GM21717 (cell line): ENCODE measurements around the gene CELSR3.

Source experiments
- ATAC-seq: cut with Tn5 transposase; IDR thresholded peaks from one replicate; pipeline ENCODE4 v1.9.1; 2021; ENCODE audit warnings: mild to moderate bottlenecking, moderate library complexity; ENCODE audit not compliant: unreplicated experiment

Gene CELSR3

DNA sequence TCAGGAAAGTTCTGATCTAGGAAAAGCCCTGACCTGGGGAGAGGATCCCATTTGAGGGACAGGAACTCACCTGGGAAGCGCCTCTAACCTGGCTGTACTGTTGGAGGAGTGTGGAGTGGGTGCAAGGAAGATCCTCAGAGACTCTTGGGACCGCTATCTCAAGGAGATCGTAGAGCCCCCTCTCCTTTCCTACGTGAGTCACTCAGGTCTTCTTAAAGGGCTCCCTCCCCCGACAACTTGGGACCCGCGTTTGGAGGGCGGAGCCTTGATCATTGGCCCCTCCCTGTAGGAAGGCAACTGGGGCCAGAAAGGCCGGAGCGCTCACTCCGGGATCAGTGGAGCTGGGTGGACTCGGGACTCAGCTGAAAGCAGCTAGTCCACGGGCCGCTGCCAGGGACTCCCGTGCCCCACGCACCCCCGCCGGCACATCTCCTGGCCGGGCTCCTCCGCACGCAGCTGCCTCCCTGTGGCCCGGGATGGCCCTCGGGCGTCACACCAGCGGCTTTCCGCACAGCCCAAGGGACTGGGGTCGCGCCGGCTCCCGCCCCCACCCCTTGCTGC lies 27.9 kb downstream of the CELSR3 start:
- no peak for ATAC-seq

DNA sequence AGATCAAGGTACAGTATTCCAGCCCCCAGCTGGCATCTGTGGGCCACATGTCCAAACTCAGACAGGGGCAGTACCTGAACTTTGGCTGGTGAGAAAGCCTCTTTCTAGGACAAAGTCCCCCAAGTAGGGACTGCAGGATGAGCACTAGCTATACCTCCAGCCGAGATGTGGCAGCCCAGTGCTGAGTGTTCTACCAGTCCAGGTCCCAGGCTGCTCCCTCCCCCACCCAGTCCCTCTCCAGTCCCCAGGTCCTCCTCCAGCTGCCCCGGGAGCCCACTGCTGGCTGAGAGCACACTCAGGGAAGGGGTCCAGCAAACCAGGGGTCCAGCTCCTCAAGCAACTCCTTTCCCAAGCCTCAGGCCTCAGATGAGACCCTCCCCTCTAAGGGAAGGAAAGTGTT lies 28.9 kb downstream of the CELSR3 start:
- ATAC-seq = no peak

DNA sequence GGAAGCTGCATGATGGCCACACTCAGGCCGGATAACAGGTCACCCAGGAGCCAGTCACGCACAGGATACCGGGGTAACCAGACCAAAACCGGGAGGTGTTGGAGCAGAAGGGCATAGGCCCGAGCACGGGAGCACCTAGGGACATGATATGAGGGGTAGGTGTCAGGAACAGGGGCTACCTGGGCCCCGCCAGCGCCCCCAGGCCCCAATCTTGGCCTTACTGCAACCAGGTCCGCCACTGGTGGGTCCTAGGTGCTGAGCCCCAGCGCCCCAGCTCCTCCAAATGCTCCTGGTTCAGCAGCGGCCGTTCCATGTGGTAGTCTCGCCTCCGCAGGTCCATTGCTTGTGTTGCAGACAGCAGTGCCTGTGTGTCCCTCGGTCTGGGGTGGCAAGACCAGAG lies 29.4 kb downstream of the CELSR3 start:
- ATAC-seq = no peak

DNA sequence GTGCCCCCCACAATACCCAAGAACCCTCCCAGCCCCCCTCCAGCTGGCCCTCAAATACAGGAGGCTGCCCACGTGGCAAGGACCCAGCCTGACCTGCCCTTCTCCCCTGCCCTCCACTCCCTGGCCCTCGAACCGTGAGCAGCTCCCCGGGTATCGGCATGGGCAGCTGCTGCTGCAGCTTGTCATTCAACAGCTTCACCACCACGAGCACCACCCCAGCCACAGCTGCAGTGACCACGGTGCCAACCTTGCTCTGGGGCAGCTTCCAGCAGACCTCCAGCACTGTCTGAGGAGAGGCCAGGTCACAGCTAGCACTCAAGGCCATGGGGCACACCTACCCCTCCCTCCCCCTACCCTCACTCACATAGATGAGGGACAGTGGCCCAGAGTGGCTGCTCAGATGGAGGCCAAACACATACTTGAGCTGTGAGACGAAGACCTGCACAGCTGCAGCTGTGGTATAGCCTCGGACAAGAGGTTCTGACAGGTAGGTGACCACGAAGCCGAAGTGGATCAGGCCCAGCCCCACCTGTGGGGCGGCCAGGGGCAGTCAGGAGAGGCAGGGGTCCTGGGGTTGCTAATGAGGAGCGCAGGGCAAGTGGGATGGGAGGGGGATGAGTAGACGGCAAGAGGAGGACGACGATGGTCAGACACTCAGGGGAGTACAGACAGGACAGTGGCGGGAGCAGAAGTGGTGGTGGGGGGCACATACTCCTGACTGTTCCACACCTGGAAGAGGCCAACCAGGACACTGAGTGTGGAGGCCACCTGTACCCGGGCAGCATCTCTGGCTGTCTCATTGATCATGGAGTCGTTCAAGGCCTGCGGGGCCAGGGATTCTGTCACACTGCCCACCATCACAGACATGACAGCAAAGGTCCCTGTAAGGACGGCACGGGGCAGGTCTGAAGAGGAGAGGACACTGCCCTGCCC lies 30.9 kb downstream of the CELSR3 start:
- ATAC-seq = no peak

DNA sequence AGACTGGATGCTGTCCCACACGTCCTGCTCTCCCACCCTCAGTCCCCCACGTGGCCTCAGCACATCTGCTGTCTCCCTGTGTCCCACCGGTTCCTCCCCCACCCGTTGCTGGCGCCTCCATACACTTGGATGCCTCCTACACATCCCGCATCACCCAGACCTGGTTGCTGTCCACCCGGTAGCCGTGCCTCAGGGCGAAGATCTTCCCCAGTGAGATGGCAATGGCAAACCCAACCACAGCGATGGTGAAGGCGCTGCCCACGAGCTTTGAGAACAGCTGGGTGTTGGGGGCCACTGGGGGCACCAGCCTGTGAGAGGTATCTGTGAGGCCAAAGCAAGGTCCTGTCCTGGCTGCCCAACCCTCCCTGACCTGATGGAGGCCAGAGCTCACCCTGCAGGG lies 31.9 kb downstream of the CELSR3 start:
- no peak for ATAC-seq

DNA sequence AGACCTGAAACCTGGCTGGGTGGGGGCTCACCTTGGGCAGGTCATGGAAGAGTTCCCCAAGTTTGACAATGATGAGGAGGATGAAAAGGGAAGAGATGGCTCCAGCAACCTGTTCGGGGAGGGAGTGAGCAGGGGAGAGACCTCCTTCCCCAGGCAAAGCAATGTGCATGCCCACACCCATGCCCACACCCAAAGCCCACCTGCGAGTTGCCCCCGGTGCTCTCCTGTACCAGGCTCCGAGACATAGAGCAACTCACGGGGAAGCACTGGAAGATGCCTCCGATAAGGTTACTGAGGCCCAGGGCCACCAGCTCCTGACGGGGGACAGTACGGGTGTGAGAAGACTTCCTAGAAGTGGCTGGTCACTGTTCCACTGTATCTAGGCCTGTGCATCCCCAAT lies 32.3 kb downstream of the CELSR3 start:
- no peak for ATAC-seq

DNA sequence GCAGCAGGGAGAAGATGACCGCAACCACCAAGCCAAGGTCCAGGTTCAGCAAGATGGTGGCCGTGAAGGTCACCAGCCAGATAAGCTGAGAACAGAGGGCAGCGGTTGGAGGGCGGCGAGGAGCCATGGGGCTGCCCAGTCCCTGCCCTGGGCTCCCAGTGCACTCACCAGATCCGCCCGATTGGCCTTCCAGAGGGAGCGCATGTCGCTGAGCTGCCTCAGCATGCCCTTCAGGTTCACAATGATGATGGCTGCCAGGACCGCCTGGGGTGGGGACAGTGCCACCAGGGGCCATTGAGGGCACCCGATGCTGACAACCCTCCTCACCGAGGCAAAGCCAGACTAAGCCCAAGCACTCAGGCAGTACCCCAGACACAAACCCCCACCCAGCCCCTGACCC lies 32.8 kb downstream of the CELSR3 start:
- no peak for ATAC-seq

DNA sequence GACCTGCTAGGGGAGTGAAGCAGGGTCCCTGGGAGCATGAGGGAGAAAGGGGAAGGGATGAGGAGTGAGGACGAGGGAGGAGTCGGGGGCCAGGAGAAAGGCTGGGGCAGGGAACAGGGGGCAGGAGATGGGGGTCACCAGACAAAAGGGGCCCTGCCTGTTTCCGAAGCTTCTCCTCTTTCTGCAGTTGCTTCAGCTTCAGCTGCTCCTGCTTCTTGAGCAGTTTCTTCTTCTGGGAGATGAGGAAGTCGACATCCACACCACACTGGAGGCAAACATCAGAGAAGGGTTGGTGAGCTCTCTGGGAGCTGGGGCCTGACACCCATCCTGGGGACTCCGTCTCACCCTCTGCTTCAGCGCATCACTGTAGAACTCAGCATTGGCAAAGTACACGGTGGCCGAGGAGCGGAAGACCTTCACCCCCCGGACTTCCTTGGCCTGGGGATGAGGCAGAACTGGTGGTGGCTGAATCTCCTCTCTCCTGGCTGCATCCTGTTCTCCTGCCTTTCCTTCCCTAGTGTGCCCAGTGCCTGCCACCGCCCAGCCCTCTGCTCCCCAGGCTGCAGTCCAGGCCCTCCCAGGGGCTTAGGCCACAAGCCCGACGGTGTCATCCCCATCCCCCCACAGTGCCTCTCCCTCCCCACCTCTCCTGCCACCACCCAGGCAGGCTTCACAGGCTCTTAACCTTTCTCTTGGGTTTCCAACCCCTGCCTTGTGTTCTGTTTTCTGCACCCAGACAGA lies 34.2 kb downstream of the CELSR3 start:
- ATAC-seq = no peak

DNA sequence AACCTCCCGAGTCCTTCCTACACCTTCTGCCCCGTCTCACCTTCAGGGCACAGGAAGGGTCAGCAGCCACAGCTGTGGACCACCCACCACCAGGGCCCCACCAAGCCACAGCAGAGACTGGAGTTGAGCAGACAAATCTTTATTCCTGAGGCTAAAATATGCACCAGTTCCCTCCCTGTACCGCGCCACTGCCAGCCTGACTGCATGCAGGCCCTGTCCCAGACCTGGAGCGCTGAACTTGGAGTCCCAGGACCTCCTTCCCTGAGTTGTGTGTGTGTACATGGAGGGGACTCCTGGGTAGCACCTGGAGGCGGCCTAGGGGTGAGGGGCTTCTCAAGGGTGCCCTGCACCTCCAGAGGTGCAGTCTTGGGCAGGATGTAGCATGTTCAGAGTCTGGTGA lies 37.1 kb downstream of the CELSR3 start:
- ATAC-seq = no peak

DNA sequence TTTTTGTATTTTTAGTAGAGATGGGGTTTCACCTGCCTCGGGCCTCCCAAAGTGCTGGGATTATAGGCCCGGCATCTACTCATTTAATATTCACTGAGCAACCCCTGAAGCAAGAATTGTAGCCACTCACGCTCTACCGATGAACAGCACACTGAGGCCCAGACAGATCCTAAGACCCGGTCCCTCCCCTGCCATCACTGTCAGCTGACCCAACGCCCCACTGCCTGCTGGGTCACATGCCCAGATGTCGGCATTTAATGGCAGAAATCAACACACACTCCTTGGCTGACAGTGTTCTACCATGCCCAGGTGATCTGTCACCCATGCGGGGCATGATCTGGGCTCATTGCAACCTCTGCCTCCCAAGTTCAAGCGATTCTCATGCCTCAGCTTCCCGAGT lies 37.9 kb downstream of the CELSR3 start:
- no peak for ATAC-seq

DNA sequence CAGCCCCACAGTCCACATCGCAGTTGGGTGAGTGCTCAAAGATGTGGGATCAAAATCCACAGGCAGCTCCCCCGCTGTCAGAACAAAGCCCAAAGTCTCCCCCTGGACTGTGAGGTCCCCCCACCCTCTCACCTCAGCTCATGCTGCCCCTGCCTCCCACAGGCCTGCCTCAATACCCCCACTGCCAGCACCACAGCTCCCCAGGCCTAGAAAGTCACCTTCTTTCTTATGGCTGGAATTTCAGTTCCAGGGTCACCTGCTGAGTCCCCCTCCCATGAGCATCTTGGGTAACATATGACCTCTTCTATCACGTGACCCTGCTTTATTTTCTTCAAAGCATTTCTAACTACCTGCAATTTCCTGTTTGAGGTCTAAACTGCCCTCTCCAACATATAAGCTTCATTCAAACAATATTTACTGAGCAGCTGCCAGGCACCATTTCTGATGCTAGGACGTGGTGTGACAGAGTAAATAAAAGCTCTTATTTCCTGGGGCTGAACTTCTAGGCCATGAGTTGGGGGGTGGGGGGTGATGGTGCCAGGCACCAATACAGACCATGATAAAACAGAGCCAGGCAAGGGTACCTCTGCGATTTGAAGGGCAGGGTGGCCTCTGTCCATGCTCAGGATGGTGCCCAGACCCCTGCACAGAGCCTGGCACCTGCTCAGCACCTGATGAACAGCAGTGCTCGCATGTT lies 38.7 kb downstream of the CELSR3 start:
- ATAC-seq = no peak

DNA sequence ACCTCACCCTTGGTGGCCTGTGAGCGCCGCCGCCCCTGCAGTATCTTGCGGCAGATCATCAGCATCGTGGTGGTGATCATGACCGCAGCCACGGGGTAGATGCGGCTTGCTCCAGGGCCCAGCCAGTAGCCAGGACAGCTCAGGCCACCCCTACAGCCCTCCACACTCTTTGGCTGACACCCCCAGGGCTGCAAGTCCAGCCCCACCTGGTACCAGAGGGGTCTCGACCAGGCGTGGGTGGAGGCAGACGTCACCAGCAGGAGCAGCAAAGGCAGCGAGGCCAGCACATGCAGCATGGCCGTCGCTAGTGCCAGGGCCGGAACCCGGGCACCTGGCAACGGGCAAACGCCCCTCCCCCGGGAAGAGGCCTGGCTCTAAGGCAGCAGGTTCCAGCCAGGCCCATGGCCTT lies 41.2 kb downstream of the CELSR3 start, which contains the start of gene TMEM89:
Gene TMEM89, minus strand, starts transcription at position 309 of the 409 bp plus-strand sequence. Its CDS starts 13 bp downstream, at position 296.
- ATAC-seq = no peak

DNA sequence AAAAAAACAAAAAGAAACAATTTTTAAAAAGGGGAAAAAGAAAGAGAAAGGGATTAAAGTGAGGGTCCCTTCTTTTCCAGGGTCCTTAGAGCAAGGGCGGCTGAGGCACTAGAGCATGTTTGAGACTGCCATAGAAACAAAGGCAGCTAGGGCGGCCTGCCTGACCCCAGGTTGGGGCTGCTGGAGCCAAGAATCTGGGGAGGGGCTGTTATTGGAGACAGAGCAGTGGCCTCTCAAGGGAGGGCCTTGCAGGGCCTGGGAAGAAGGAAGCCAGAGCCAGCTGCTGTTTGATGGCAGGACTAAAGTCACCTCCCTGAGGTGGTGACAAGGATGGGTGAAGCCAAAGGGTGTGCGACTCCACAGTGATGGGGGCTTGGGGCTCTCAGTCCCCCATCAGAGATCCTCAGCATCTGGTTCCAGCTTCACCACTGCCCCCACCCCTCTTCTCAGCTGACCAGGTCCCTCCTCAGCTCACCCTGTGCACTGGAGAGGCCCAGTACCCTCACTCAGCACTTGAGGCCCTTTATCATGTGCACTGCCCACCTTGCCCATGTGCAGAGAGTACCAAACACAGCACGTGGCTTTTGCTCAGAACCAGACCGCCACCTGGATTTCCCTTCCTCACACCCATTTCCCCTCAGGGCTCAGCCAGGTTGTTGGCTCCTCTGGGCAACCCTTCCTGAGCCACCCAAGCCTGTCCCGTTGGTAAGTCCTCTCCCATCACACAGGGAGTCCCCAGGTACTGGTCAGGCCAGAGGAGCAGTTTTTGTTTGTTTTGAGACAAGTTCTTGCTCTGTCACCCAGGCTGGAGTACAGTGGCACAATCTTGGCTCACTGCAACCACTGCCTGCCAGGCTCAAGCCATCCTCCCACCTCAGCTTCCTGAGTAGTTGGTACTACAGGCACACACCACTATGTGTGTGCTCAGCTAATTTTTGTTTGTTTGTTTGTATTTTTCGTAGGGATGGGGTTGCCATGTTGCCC lies 42.9 kb downstream of the CELSR3 start:
- no peak for ATAC-seq

DNA sequence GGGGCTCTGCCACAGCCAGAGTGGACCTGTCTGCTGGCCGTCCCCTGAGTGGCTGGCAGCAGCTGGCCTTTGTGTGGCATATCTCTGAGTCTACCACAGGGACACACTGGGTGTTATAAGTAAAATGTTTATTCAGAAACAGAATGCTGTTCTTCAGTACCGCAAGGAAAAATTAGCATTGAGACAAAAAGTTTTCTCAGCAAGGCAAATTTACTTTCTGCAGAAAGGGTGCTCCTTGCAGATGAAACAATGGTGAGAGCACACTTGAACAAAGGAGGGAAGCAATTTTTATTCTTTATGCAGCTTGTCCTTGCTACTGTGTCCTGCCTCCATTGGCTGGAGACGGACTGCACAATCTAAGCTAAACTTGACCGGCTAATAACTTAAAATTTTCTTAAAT lies 45.1 kb downstream of the CELSR3 start:
- no peak for ATAC-seq

DNA sequence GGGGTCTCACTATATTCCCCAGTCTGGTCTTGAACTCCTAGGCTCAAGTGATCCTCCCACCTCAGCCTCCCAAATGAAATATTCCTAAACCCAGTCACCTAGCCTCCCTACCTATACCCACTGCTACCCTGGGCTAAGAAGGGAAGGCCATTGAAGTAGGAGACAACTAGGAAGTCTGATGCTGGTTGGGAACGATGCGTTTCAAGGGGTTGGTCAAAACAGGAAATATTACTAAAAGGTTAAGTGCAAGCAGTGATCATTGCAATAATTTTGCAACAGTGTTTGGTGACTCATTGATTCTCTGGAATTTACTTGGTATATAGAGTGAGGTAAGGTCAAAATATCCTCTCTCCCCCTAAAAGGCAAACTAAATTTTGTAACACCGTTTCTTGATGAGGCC lies 48.6 kb downstream of the CELSR3 start:
- ATAC-seq = no peak

DNA sequence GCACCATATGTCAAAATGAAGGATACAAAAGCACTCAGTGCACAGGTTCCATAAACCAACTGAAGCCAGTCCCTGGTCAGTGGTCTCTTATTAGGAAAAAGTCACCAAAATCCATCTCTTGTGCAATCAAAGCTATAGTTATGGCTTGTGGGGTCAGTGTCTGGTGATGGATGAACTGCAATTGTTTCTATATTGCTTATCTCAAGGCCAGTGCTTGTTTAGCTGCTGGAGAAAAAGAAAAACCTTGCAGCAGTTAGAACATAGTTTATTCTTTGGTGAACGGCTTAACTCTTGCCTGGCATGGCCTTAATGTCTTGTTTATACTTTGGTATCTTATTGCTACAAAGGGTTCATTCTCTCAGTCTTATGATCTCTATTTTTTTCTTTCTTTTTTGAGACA lies 50.4 kb downstream of the CELSR3 start:
- ATAC-seq = no peak

DNA sequence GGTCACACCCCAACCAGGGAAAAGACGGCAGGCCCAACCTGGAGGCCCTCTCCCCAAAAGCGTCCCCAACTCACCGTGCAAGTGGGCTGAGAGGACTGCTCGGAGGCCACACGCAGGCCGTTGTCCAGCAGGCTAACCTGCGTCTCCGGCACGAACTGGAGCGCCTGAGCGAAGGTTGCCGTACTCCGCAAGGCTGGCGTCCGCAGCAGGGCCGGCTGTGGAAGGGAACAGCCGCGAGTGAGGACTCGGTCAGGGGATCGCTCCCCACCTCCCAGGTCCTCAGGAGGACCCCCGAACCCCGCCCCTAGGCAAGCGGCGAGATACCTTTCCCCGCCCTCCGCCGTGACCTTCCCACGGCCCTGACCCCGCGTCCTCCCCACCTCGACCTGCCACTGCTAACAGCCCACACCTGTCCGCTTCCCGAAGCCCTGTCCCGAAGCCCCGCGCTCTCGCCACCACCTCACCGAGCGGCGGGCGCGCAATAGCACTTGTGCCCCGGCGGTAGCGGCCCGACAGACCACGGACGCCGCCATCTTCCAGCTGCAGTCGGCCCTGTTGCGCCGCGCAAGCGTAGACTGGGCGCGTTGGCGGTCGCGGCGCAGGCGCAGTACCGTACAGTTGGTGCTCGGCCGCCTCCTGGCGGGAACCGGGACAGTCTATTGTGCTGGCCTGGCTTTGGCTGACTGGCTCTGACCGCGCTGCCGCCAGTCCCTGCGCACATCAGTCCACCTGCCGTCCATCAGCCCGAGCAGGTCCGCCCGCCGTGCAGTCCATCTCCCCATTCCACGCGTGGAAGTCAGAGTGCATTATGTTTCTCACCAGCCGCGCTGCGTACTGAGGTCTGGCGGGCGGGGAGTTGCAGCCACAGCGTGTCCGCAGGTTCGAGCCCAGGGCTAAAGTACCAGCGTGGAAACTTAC lies 53.3 kb downstream of the CELSR3 start, which contains the start of gene UQCRC1:
Gene UQCRC1, minus strand, starts transcription at position 559 of the 918 bp plus-strand sequence. Its CDS starts 26 bp downstream, at position 533.
- ATAC-seq = peak; percentile 90

DNA sequence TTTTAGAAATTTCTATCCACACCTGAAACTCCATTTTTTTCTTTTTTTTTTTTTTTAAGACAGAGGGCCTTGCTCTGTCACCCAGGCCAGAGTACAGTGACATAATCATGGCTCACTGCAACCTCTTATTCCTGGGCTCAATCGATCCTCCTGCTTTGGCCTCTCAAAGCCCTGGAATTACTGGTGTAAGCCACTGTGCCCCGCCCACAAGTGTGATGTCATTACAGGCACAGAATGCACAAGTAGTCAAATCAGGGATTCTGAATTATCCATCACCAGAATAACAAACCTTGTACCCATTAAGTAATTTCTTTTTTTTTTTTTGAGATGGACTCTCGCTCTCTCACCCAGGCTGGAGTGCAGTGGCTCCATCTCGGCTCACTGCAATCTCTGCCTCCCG lies 55.2 kb downstream of the CELSR3 start:
- ATAC-seq = no peak

DNA sequence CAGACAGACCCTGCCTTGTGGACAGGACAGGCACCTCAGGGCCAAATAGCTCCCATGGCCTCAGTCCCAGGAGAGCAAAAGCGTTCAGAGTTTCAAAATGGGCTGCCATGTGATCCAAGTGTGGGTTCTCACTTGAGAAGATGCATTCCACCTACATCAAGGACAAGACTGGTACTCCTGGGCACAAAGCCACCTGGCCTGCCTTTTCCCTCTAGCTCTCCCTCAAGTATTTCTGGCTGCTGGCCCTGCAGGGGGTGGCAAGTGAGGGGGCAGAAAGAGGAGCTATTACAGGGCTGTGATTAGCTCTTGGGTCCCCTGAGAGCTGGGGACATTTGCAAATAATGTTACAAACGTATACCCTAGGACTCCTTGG lies 61.1 kb downstream of the CELSR3 start:
- no peak for ATAC-seq
